Activated CD8-positive, alpha-beta memory T cell treated with anti-CD3 and anti-CD28 coated beads for 24 hours (primary cell): ENCODE measurements around the gene FOXP4.

ENCODE experiments used
- DNase-seq: peaks from one replicate; pipeline ENCODE4 v3.0.0-alpha.2; 2020

FOXP4 gene

GRCh38 chr6:41522780-41523548 lies 23.2 kb upstream of the FOXP4 start:
- no peak for DNase-seq

DNA sequence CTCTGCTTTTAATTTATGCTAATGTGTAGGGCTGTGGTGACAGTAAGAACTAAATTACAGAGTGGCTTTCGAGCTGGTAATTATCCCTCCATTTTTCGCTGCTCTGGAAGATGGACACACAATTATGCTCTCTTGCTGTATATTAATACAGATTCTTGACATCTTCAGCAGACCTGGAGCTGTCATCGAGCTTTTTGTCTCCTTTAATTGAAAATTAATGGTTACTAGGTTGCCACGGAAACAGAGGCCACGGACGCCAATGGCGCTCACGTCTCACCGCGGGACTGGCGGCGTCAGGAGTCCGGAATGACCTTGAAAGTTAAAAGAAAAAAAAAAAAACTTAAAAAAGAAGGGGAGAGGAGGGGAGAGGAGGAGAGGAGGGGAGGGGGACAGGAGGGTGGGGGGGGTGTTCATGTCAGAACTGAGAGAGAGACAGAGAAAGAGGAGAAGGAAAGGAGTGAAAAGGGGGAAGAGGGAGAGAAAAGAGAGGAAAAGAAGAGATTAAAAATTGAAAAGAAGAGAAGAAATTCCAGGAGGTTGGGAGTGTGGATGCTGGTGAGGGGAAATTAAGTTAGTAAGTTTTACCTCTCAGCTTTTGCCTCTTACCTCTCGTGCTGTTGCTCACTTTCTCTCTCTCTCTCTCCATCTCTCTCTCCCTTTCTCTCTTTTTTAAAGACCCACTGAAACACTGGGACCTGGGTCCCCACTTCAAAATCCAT lies 22.1 kb upstream of the FOXP4 start:
- DNase-seq: no peak

- DNase-seq: no peak
Measured at GRCh38 chr6:41524634-41525011, 21.6 kb upstream of the FOXP4 start.

GRCh38 chr6:41527721-41528408 lies 18.3 kb upstream of the FOXP4 start:
- no peak for DNase-seq

DNA sequence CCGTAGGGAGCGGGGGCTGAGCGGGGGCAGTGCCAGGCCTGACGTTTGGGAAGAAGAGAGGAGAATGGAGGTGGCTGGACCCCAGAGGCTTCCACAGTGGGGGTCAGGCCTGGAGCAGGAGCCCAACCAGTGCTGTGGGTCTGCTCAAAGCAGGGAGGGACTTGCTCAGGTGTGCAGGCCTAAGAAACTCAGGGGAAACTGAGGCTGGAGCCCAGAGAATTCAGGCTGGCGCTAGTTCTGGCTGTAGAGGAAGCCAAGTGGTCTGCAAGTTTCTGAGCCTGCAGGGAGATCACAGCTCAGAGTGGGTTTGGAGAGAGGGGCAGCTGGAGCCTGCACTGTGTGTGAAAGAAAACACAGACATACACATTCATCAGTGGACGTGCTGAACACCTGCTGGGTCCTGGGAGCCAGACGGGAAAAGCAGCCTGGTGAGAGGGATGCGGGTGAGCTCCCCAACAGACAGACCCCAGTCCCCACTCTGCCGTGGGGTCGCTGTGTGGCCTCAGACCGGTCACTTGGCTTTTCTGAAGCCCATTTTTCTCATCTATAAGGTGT lies 17.7 kb upstream of the FOXP4 start:
- DNase-seq: no peak

DNA sequence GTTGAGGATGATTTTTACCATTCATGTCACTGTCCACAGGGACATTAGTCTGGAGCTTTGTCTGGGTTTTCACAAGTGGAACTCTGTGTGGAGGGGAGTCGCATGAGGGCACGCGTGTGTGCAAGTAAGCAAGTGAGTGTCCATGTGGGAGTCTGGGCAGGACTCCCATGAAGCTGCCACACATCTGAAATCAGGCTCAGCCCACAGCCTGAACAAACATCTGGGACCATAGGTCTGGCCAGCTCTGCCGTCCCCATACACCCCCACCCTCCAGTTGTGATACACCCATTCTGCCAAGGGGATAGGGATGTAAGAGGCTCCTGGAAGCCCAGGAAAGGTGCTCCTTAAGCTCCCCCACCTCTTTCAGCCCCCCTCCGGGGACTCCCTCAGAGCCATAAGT lies 17.1 kb upstream of the FOXP4 start:
- no peak for DNase-seq

GRCh38 chr6:41529970-41530369 lies 16.2 kb upstream of the FOXP4 start:
- DNase-seq: no peak

- DNase-seq: no peak
Measured at GRCh38 chr6:41530476-41530875, 15.7 kb upstream of the FOXP4 start.

DNA sequence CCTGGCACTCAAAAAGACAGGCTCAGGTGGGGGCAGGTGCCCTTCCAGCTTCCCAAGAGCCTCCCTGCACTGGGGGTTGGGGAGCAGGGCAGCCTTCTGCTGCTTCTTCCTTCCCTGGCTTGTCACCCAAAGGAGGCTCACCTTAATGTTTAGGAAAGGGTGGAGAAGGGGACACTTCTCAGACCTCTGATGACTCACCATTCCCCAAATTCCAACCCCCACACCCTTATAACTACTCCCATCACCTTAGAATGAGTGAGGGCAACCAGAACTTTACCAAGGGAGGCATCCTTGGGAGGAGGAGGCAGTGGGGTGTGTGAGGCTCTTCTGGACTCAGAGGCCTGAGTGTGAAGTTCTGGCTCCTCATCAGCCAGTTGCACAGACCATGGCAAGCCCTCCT lies 15.2 kb upstream of the FOXP4 start:
- DNase-seq: no peak

- DNase-seq: peak; percentile 91
Measured at GRCh38 chr6:41531591-41532582, 14.3 kb upstream of the FOXP4 start.

DNA sequence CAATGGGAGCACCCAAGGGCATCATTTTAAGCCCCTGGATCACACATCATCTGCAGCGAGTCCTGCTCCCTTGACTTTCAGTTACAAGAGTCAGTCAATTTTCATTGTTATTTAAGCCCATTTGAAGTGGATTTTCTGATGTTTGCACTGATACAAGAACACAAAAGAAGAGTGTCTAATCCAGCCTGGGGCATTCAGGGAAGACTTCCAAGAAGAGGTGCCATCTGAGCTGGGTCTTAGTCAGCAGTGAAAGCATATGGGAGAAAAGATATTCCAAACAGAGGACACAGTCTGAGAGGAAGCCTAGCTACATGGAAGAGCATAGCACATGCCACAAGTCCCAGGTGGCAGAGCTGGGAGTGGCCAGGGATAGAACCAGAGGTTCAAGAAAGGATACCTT lies 10.4 kb upstream of the FOXP4 start:
- no peak for DNase-seq

DNA sequence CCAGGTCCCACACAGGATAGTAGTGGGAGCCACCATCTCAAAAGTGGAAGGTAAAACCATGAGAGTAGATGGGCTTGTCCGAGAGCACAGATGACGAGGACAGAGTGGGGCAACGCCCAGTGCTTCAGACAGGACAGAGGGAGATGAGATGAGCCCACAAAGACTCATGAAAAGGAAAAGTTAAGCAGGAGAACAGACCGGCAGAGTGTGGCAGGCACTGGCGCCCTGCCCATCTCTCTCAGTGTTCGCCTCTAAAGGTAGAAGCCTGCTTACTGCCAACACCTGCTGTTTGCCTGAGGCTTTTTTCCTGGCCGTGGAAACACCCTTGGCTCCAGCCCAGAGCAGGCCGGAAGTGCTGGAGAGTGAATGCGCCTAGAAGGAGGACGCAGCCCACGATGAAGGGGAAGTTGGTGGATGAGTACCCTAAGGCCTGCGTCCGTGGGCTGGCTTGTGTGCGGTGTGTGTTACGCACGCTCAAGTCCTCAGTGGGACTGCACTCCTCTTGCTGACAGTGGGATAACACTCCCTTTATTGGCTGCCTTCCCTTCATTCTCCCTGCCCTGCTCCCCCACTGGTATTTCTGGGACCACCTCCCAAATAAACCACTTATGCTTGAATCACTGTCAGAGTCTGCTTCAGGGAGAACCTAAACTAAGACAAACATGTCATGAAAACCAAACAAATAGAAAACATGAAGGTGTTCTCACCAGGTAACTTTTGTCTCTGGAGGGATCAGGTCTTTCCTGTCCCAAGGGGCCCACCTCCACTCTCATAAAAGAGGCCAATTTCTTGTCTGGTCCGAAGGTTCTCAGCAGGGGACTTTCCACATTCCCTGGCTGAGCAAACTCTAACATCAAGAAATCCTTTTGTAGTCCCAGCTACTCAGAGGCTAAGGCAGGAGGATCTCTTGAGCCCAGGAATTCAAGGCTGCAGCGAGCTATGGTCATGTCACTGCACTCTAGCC lies 9.1 kb upstream of the FOXP4 start:
- DNase-seq: no peak

GRCh38 chr6:41538556-41539182 lies 7.5 kb upstream of the FOXP4 start:
- no peak for DNase-seq

DNA sequence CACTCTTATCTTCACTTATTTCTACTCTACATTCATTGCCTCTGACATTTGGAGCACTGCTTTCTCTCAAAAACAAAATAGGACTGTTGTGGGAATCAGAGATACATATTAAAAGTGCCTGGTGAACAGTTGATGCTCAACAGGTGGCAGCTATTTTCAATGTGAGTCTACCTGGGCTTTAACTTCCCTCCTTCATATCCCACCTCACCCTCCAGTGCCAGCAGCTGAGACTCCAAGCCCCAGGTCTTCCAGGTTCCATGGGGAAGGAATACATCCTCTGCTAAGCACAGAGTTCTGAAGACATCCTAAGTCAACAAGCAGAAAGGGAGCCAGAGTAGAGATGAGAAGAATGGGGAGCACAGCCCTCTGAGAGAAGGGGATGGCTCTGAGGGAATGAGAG lies 7.0 kb upstream of the FOXP4 start:
- no peak for DNase-seq

- DNase-seq: no peak
Measured at GRCh38 chr6:41541364-41541763, 4.8 kb upstream of the FOXP4 start.

DNA sequence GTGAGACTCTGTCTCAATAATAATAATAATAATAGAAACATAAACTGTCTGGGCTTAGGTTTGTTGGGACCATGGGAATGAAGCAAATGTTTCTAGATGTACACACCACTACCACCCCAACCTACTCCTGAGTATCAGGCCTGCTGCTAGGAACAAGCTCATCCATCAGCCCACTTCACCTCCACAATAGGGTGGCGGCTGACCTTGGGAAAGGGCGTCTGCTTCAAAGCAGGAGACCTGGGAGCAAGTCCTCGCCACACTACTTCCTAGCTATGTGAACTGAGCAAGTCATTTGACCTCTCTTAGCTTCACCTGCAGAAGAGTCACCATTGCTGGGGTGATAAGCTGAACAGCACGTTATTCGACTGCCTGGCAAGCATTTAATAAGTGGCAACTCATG lies 3.1 kb upstream of the FOXP4 start:
- no peak for DNase-seq

GRCh38 chr6:41545247-41545702 lies 906 bp upstream of the FOXP4 start:
- DNase-seq: no peak

- DNase-seq: no peak
Measured at GRCh38 chr6:41546475-41546865, 289 bp downstream of the FOXP4 start.

GRCh38 chr6:41546866-41547798 lies 951 bp downstream of the FOXP4 start:
- DNase-seq: peak; percentile 77

DNA sequence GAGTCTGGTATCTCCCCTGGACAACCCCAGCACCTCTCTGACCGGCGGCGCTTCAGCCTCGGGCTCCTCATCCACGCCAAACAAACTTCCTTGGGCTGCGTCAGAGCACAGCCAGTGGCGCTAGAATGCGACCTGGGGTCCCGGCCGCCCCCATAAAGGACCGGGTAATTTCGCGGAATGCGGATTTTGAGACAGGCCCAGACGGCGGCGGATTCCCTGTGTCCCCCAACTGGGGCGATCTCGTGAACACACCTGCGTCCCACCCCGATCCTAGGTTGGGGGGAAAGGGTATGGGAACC lies 1.6 kb downstream of the FOXP4 start:
- no peak for DNase-seq
